GM19467 (cell line): ENCODE data around the gene KDM4B.
"Not testable (repeated sequence)": the region's sequence is repeated elsewhere in the genome, so short reads cannot be mapped to it uniquely, and the experiment has no call there.

ENCODE experiments used
- ATAC-seq: cut with Tn5 transposase; IDR thresholded peaks from one replicate; pipeline ENCODE4 v1.9.1; 2021; ENCODE audit warnings: mild to moderate bottlenecking, moderate library complexity; ENCODE audit not compliant: unreplicated experiment

The KDM4B gene

GRCh38 chr19:5012688-5013457 is 44.0 kb downstream of the KDM4B start:
- no peak for ATAC-seq

- ATAC-seq, result no peak
Measured at GRCh38 chr19:5013761-5014160, 44.8 kb downstream of the KDM4B start.

DNA sequence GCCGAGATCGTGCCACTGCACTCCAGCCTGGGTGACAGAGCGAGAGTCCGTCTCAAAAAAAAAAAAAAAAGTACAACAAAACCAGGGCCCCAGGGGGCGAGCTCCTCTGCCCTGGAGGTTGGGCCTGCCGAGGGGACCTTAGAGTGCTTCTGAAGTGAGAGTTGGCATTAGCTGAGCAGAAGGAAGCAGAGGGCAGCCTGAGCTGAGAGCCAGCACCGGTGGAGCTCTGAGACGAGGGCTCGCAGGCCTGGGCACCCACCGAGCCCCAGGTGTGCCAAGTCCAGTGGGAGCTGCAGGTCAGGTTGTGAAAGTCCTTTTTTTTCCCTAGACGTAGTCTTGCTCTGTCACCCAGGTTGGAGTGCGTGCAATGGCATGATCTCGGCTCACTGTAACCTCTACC is 46.0 kb downstream of the KDM4B start:
- no peak for ATAC-seq

DNA sequence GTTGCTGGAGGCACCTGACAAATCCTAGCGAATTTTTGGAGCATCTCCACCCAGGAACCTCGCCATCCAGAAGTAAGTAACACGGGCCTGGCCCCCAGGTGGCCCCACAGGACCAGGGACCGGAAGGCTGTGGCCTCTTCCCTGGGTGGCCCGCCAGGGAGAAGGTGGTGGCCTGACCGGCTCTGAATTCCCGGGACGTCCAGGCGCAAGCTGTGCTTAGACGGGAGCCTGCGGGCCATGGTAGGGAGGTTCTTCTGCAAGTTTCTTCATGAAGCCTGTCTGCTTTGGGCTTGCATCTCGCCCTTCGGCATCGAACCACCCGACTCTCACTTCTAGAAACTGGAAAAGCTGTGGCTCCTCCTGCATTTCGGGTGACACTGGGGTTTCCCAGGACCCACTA is 47.4 kb downstream of the KDM4B start:
- ATAC-seq, result no peak

DNA sequence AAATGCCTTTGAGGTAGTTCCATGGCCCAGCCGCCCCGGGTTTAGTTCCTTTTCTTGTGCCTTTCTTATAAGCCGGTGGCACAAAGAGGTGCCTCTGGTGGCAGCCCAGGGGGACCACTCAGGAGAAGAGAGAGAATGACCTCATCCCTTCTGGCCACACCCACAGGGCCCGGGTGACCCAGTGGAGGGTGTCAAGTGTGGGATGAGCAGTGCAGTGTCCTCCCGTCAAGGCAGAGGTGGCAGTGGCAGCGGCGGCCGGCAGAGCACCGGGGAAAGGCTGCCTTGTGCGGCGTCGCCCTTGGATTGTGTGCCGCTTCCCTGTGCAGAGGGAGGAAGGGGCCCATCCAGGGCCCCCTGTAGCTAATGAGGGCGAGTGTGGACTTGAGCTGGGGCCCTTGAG is 47.9 kb downstream of the KDM4B start:
- ATAC-seq, result no peak

DNA sequence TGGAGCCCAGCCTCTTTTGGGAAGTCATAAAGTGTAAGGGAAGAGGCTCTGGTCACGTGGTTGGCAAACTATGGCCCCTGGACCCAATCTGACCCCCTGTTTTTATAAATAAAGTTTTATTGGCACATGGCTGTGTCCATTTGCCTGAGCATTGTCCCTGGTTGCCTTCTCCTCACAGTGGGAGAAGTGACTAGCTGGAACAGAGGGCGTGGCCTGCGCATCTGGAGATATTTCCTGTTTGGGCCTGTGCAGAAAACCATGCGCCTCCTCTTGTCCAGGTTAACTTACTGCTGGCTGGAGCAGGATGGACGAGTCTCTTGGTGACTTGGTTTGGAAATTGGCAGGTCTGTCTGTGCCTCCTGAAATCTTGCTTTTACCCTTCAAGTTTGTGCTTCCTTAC is 48.3 kb downstream of the KDM4B start:
- ATAC-seq, result no peak

DNA sequence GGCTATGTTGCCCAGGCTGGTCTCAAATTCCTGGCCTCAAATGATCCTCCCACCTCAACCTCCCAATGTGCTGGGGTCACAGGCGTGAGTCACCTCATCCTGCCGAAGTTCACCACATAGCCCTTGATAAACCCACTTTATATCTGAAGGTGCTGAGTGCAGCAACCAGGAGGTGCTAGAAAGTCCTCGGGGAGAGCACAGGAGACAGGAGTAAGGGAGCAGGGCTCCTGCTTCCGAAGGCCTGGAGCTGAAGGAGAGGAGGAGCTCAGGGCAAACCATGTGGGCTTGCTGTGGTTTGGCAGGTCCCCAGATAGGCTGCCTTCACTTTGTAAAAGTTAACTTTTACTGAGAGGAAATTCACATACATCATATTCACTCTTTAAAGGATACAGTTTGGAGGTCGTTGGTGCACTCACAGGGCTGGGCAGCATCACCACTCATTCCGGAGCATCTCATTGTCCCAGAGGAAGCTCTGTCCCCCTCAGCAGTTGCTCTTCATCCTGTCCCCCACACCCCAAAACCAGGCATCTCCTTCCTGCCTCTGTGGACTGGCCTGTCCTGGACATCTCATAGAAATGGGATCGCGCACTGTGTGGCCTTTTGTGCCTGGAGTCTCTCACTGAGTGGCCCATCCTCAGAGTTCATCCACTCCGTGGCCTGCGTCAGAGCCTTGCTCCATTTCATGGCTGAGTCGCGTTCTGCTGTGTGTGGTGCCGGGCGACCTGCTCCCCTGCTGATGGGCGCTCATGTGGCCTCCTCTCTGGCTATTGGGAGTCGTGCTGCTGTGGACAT is 49.5 kb downstream of the KDM4B start:
- ATAC-seq, result no peak

DNA sequence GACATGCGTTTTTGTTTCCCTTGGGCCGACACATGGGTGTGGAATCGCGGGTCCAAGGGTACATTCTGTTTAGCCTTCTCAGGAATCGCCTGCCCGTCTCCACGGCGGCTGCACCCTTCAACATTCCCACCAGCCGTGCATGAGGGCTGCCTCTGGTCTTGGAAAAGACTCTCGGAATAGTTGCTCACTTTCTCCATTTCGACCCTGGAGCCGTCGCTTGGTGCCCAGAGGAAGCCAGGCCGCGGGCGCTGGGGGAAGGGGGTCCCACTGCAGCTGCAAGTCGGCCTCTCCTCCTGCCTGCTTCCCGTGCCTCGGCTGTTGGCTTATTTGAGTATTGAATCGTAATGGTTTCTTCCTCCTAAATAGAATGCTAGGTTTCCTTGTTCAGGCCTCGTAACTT is 51.5 kb downstream of the KDM4B start:
- ATAC-seq, result no peak

DNA sequence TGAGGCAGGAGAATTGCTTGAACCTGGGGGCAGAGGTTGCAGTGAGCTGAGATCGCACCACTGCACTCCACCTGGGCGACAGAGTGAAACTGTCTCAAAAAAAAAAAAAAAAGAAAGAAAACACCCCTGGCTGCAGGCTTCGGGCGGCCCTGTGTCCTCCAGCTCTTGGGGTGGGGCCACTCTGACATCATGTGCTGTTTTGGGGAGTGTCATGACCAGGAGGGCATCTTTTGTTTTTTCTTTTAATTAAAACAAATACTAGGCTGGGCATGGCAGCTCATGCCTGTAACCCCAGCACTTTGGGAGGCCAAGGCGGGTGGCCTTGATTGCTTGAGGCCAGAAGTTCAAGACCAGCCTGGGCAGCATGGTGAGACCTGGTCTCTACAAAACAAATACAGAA is 52.1 kb downstream of the KDM4B start:
- no peak for ATAC-seq

DNA sequence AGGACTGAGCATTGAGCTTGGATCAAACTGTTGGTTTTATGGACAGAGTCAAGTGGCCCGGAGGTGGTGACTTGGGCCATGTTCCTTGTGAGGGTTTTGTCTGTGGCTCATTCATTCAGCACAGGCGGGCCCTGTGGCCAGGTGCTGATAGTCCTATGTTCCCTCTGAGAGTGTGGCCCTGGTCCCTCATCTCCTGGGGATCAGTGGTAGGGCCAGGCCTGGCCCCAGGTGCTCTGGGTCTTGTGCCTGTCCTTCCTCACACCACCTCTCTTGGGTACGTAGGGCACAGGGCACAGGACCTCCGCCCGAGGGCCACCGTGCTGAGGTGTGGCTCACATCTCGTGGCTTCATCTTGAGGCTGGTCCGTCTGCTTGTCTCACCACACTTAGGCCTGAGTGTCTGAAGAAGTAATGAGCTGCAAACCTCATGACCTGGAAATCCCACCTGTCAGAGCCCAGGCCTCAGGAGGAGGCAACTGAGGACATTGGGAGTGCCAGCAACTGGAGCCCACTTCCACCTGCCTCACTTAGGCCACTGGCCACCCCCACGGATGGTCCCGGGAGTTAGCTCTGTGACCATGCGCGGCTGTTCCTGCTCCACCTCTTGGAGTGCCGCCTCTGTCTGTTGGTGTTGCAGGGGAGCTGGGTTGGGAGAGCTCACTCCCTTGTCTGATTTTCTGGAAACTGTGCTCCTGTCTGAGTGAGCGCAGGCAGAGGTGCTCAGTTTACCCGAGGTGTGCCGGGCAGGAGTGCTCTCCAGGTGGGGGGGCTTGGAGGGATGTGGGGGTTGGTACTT is 53.4 kb downstream of the KDM4B start:
- ATAC-seq, result no peak

- no peak for ATAC-seq
Measured at GRCh38 chr19:5023128-5023571, 54.2 kb downstream of the KDM4B start.

- ATAC-seq, result no peak
Measured at GRCh38 chr19:5024282-5024681, 55.4 kb downstream of the KDM4B start.

DNA sequence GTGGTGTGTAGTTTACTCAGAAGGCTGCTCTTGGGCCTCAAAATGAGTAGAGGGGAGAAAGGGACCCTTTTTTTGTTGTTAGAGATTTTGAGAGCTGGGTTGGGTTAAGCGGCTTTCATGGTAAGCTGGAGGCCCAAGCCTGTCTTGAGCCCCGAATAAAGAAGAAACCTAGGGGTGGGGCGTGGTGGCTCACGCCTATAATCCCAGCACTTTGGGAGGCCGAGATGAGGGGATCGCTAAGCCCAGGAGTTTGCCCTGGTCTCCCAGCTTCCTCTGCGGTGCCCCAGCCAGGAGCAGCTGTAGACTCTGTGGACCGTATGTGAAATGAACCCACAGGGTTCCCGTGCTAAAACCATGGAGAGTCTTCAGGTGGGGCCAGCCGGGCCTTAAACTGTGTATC is 56.1 kb downstream of the KDM4B start:
- no peak for ATAC-seq

- no peak for ATAC-seq
Measured at GRCh38 chr19:5026706-5027273, 57.9 kb downstream of the KDM4B start.

DNA sequence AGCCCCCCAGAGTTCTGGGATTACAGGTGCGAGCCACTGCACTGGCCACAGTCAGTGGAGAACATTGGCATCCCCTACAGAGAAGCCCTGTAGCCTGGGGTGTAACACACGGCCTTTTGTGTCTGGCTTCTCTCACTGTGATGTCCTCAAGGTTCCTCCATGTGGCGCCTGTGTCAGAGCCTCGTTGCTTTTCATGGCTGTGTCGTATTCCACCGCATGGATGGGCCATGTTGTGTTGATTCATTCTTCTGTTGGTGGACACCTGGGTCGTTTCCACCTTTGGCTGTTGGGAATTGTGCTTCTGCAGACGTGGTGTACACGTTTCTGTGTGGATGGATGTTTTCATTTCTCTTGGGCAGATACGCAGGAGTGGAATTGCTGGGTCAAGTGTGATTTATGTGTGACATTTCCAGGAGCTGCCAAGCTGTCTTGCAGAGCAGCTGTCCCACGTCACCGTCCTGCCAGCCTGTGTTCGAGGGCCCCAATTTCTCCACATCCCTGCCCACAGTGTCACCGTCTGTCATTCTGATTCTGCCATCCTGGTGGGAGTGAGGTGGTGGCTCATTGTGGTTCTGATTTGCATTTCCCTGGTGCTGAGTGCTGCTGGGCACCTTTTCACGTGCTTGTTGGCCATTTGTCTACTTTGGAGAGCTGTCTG is 59.4 kb downstream of the KDM4B start:
- no peak for ATAC-seq

GRCh38 chr19:5029596-5029995 is 60.7 kb downstream of the KDM4B start:
- not testable (repeated sequence) for ATAC-seq

- no peak for ATAC-seq
Measured at GRCh38 chr19:5030136-5030820, 61.4 kb downstream of the KDM4B start.

GRCh38 chr19:5030822-5031221 is 61.9 kb downstream of the KDM4B start:
- no peak for ATAC-seq

DNA sequence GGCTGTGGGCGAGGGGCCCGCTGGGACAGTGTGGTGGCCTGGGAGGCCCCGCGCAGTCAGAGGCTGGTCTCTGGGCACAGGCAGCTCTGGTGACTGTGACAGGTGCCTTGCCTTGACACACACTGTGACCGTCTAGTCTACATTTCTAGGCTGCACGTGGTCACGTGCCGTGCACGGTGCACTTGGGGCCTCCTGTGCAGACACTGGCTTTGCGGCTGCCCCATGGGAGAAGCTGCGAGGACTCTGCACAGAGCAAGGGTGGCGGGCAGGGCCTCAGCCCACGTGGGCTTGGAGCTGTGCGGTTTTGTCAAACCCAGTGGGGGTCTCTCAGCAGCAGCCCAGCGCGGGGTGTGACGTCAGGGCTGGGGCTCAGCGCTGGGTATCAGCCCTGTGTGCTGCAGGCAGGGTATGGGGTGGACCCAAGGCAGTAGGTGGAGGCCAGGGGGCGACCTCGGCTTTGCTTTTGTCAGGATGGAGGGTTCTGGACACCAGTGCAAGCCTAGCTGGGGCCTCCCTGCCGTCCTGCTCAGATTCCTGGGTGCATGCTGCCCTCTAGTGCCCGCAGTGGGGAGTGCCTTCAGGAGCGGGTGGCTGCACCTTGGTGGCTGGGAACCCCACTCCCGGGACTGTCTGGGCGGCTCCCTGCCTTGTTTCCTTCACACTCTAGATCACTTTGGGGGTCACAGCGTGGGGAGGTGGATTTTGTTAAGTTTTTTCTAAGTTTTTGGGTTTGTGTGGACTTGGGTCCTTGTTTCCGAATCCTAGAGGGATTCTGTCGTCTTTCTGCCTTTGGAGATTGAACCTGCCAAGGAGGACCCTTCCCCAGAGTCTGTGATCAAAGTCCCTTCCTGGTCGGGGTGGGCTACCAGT is 62.6 kb downstream of the KDM4B start:
- no peak for ATAC-seq
